Ramos (cell line): ENCODE measurements around the gene MOXD1.

Experiments
- in situ Hi-C: fragments of 300-500 bp; cut with MboI; formaldehyde crosslinking; loops from one replicate; pipeline ENCODE4 v1.14.3; 2022; ENCODE audit warnings: low sequenced_read_pairs; ENCODE audit not compliant: unreplicated experiment

The MOXD1 gene

DNA sequence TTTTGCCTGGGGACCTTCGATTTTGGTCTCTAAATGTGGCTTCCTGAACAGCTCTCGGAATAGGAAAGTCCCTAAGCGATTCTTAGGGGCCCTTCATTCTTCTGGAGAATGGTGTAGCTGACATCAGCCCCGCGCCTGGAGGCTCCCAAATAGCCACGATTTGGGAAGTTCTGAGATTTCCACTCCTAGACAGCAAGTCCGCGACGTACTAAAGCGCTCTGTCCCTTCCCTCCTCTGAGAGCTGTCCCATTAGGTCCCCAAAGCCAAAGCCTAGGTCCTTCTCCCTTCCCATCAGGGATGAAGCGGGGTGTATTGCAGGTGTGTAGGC lies 756 bp downstream of the MOXD1 start:
- in situ Hi-C loops: no loop called here

DNA sequence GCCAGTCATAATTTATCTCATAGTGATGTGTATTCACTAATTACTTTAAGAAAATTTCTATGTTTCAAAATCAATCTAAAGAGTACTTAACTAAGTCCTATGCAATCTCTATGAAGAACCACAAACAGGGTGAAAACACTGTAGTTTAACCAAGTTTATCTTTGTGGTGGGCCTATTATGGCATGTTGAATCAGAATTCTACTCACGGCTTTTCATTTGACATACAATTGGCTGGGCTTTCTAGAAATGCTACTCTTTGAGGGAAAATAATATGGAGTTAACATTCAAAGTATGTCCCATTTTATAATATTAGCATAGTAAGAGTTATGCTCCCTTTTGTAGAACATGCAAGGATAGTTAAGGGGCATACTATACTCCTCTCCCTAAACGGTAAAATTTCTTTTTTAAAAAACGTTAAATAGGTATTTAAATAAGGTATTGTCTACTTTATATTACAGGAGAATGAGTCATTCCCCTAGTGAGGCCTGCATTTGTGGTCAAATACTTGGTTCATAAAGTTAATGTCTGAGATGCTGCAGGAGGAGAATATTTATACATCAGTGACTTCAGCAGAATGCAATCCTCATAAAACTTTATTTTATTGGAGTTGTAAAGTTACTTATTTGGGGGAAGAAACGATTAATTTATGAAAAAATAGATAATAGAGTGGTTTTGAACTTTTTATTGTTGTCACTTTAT lies 1.8 kb downstream of the MOXD1 start:
- in situ Hi-C loops: no loop called here

DNA sequence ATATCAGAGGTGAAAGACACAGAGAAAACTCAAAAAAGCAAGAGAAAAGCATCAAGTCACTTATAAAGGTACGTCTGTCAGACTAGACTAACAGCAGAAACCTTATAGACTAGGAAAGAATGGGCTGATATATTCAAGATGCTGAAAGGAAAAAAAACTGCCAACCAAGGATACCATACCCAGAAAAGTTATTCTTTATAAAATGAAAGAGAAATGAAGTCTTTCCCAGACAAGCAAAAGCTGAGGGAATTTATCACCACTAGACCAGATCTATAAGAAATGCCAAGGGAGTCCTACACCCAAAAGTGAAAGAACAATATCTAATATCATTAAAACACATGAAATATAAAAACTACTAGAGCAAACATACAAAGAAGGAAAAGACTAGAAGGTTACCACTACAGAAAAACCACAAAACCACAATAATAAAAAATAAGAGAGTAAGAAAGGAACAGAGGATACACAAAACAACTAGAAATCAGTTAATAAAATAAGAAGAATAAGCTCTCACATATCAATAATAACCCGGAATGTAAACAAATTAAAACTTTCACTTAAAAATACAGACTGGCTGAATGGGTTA lies 6.2 kb downstream of the MOXD1 start:
- in situ Hi-C loops: no loop called here

DNA sequence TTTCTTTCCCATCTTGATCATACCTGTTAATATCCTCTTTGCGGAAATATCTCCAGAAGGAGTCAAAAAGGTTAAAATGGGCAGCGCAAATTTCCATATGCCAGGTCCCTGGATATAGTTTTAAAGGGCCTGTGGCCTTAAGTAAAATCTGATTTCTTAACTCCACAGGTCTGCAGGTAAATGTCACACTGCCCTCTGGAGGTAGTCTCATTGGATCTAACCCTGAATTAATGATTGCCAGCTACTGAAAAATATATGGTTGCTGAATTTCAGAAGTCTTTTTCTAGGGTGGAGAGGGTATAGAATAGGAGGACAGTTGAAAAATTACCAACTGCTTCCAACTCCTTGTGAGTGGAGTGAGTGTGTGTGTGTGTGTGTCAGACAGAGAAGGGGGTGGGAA lies 8.5 kb downstream of the MOXD1 start:
- in situ Hi-C loops: no loop called here

DNA sequence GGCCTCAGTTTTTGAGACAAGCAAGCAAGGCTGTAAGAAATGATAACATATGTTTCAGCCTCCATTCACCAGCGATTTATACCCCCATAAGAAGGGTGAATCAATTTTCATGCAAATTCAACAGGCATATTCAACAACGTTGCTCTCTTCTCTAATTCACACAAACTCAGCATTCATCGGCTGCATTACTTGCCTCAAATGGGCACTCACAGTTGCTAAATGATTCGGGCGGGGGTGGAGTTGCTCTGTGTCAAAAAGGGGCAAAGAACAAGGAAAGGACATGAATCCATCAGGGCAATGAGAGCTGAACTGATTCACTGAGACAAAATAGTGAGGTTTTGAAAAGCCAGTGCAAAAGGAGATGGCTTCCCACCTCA lies 9.0 kb downstream of the MOXD1 start:
- in situ Hi-C loops: no loop called here

DNA sequence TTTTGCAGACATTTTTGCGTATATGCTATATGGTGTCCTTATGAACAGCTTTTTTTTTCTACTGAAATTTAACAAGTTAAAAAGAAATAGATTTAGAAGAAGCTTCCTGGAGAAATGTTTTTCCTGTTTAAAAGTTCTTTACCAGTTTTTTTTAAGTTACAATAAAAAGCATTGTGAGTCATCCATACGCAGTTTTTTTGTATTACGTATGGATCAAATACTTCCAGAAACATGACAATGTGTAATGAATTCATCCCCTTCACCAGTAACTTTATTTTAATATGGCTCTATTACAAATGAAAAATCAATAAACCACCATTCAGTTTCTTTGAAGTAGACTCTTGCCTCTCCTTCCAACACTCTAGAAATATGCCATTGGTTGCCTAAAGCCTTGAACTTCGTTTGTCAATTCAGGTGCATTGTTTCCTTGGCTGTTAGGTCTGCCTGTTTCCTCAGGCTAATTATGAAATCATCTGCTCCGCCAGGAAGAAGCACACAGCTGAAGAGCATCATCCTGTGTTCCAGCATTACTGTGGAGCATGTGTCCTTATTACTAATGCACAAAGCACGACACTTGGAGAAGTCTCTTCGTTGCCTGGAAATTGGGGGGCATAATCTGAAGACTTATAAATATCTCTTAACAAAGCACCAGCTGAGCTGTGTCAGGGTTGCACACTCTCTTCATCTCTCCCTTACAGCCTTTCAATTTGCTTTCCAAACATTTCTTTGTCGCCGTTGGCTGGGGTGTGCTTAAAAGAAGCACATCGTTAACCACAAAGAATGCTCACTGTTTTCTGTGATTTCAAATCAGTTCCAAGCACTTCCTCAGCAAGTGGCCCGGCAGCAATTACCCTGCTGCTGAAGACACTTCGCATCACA lies 9.6 kb downstream of the MOXD1 start:
- in situ Hi-C loops: no loop called here

DNA sequence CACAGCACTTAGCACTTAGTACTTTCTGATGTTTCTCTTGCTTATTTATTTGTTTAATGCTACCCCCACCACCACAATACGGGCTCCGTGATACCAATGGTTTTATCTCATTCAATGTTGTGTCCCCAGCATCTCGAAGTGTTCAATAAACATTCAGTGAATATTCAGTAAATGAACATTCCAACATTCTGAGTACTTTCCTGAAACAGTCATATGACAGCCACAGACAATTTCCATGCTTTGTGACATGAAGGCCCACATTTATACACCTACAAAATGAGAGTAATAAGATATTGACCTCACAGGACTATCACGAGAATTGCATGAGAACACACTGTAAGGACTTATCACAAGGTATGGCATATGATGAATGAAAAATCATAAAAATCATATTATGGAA lies 10.8 kb downstream of the MOXD1 start:
- in situ Hi-C loops: no loop called here

DNA sequence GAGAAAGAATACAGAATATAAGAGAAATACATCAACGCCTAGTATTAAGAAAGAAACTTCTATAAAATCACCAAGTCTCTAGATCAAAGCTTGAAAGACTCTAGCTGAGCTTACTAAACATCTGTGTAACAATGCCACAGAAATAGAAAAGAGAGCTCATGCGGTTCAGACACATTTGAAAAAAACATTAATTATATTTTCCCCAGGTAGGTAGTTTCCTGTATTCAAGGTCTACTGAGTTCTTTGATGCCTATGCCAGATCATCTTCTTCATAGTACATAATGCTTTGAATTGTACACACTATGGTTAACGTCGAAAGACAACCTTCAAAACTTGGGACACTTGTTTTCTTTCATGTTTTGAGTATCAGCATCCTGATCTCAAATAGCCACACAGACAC lies 11.3 kb downstream of the MOXD1 start:
- in situ Hi-C loops: no loop called here

DNA sequence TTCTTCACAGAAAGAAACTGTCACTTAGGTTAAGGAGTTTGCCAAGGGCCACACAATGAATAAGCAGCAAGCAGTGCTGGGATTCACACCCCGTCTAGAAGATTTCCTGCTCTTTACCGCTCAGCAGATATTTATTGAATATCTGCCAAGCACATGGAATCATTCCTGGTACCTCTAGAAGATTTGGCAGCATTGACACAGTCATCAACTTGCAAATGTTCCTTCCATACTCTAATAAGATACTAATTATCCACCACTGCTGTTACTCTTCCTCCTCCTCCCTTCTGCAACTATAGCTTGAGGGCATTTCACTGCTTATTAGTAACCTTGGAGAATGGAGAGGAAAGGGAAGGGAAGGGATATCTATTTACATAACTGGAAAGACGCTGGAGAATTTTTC lies 13.0 kb downstream of the MOXD1 start:
- in situ Hi-C loops: no loop called here

DNA sequence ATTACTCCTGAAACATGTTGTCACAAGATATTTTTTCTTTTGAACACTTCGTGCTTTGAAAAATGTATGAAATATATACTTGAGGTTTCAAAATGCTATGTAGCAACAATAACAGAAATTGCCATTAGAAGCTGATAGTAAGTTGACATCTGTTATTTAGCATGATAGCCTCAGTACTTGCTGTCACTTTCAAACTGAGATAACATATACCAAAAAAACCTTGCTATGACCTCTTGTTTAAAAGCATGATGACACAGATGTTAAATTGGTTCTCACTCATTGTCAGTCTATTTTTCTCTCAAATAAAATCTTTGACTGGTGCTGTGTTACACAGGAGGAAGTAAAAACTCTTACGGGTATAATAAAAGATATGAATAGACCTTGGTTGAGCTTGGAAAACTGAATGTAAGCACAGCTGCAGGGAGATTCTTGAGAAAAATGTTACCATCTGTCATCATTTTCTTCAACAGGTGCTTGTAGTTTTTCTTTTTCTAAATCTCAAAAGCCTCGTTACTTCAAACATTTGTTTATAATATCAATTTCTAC lies 18.6 kb downstream of the MOXD1 start:
- in situ Hi-C loops: no loop called here

DNA sequence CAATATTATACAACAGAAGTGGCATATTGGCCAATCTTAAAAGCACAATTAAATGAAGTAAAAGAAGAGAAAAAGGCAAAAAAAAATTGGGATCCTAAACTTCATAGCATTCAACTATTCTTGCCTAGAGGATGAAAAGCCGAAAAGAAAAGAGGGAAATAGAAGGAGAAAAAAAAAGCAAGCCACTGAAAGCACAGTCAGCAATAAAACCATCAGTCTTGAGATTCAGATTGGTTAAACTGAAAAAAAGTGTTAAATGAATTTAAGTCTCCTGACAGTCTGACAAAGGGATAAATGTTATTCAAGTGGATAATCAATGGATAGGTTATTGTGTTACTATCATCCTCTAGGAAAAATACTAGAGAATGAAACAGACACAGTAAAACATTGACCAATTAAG lies 19.9 kb downstream of the MOXD1 start:
- in situ Hi-C loops: no loop called here

DNA sequence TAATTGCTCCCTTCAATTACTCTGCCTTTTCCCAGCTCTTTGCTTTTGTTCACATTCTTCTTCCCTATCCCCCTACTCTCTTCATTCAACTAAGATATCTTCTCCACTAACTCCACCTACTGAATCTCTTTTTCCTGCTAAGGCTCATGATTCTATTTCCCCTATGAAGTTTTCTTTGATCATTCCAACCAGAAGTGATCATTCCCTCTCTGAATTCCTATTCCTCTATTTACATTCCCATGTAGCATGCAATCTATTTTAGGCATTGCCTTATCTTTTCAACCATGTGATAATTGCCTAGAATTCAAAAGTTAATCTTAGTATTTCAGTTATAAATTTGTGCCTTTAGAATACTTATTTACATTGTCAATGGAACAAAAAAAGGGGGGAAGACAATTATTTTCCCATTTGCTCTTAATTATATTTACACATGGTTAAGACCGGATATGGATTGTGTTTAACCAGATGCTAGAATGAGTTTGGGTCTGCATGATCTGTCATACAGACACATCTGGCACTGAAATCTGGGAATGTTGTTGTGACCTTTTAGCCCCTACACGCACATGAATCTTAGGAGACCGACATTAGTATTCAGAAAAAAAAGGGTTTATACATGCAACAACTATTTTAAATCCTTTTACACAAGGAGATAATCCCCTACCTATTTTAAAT lies 20.8 kb downstream of the MOXD1 start:
- in situ Hi-C loops: no loop called here

DNA sequence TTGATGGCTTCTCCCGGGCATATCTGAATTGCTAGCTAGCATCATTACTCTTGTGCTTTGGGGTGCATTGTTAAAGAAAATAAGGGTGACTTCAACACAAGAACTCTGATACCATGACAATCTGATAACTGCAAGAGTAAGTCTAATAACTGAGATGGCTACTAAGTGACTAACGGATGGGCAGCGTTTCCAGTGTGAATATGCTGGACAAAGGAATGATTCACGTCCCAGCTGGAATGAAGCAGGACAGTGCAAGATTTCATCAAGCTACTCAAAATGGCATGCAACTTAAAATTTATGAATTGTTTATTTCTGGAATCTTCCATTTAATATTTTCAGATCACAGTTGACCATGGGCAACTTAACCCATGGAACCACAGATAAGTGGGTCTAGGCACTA lies 31.7 kb downstream of the MOXD1 start:
- in situ Hi-C loops: no loop called here

DNA sequence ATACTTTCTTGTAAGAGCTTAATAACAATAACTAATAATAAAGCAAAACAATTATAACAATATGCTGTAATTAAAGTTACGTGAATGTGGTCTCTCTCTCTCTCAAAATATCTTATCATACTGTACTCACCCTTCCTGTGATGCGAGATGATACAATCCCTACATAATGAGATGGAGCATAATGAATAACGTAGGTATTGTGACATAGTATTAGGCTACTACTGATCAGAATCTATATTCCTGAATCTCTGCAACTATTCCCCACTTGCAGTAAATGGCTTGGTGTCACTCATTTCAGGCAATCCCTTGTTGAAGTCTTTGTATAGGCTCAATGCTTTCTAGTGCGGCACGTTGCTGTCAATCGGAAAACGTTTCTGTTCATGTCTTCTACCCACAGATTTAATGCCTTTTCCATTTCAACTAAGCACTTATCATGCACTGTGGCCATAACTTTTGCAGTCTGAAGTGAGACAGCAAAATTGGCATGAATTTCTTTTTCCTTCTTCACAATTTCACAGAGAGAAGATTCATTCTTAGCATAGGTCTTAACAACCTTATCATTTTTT lies 32.3 kb downstream of the MOXD1 start:
- in situ Hi-C loops: no loop called here

DNA sequence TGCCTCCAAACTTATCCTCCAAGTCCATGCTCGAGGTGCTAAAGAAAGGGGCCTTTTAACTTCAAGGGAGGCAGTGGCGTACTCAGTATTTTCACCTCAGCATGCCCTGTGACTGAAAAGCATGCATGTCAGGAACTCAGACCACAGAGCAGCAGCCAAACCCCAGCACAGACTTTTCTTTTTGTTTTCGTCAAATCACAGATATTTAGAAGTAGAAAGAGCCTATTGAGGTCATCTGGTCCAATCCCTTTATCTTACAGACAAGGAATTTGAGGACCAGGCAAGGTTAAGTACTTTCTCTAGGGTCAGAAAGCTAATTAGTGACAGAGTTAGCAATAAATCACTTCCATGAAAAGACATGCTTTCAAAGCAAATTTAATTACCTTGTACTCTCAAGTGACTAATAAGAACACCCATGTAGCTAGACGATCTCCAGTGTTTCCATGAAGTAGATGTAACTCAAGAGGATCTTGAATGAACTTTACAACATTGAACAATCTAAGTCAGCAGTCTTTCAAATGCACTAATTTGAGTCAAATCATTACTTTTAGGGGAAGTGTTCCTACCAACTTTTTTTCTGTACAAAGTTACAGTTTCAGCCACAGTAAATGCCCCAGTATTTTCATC lies 35.9 kb downstream of the MOXD1 start:
- in situ Hi-C loops: no loop called here

DNA sequence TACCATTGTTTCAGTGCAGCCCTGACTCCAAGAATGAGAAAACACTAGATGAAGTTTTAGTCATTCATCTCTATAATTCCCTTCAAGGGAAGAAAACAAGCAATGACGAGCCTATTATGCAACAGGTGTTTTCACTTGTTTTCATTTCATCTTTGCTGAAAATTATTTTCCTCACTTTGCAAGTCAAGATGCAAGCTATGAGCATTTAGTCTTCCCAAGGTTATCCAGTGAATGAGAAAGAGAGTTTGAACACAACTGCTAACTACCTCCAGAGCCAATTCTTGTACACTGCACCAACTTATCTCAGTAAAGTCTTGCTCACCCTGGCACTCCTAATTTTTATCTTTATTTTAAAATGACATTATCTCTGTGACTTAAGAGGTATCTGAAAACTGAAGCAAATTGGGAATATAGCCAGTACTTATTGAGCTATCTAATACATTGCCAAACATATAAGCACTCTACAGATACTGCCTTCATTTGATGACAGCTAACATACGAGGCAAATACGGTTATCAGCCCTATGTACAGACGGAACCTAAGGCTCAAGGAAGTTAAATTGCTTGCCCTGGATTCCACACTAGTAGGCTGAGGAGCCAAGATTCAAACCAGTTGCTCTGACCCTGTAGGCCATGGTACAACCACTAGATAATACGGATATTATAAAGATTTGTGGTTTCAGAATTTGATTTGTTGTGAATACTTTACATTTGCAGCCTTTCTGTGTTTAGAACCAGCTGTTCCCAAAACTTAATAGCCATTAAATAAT lies 36.8 kb downstream of the MOXD1 start:
- in situ Hi-C loops: no loop called here

DNA sequence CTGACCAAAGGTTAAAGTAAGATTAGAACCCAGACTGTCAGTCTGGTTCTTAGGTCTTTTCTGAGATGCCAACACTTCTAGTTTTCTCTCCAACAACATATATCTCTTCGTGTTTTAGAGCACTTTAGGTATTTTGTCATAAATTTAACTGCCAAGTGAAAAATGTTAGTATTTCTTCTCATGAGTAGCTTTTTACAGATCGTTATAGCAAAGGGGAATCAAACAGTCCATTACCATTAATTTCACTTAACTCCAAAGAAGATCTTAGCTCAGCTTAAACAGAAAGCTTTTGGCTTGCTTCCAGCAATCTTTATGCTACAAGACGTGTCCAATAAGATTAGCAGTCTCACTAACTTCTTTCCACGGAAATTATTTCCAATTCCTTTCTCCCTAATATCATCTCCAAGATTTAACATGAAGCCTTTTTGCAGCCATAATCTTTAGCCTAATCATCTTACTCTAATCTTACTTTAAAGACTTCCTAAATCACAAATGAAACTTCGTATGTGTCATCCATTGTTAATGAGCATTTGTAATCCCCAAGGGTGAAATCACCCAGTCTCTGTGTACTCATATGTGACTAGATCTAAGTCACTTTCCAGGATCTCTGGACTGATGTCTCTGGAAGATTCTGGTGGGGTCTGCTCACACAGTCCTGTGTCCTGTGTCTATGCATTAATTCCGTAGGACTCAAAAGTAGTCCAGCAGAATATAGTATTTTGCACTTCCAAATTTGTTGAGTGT lies 38.7 kb downstream of the MOXD1 start:
- in situ Hi-C loops: no loop called here

DNA sequence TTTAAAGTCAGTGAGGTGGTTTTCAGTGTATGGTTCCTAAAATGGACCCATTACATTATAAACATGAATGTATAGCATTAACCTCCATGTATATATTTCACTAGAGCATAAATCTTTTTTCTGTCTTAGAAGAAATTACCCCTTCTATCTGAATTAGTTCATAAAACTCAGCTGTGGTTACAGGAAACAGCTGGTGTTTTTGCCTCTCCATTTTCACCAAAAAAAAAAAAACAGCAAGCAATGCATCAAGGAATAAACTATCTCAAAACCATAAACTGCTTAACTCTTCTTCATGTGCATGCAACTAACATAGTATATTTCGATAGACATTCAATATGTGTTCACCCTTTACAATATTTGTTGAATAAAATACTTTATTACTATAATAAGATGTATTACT lies 40.2 kb downstream of the MOXD1 start:
- in situ Hi-C loops: no loop called here

DNA sequence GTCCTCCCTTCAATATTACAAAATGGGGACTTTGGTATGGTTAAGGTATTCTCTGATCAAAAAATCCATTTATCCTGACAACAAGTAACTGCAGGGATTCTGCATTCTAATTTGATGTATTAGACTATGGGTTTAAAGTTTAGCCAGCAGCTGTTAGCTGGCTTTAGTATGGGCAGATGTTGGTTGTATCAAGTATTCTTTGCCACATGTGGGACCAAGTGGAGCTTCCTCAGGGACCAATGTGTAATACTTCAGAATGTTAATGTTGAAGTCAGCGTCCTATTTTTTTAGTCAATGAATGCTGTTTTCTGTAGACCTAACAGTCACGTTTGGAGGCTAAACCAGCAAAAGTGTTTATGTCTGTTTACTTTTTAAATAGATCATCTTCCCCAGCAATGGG lies 41.4 kb downstream of the MOXD1 start:
- in situ Hi-C loops: no loop called here
